ENCODE results near the gene BRIP1.
"Not testable (repeated sequence)": the region's sequence is repeated elsewhere in the genome, so short reads cannot be mapped to it uniquely, and the experiment has no call there.

Gene BRIP1

DNA sequence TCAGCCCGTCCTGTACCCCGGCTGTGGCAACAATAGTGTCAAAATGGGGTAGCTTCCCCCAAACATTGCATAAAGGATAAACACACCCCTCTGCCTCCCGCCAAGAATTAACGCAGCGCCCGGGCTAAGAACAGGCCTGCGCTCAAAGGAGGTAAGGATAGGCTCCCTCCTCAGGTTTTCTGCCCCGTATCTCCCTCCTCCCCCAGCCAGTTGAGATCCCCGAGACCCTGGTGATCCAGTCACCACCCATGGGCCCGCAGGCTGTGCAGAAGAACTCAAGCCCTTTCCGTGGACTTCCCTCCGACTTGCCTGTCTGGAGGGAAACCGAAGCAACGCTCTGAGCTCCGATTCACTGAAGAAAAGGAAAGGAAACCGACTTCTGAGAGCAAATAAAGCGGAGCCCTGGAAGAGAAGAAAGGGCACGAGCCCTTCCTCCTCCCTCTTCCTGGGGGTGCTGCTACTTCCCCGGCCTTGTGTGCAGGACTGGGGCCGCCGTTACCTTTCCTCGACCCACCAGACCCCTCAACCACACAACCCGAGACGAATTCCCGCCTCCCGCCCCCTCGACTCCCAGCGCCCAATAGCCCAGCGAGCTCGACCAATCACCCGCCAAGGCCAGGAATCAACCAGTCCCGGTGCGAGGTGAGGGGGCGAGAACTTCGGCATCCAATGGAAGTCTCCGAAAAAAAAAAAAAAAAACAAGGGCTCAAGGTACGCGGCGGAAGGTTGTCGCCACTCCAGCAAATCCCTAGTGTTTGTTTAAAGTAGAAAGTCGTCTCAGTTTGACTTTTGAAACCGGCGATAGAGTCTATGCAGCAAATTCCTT, at the start of gene BRIP1:
Gene BRIP1 (minus strand): TSS at position 554 of the 826 bp plus-strand sequence. CDS start 1,989 bp downstream, outside the sequence.
- peak; percentile 80 to 83 for DNase-seq

DNA sequence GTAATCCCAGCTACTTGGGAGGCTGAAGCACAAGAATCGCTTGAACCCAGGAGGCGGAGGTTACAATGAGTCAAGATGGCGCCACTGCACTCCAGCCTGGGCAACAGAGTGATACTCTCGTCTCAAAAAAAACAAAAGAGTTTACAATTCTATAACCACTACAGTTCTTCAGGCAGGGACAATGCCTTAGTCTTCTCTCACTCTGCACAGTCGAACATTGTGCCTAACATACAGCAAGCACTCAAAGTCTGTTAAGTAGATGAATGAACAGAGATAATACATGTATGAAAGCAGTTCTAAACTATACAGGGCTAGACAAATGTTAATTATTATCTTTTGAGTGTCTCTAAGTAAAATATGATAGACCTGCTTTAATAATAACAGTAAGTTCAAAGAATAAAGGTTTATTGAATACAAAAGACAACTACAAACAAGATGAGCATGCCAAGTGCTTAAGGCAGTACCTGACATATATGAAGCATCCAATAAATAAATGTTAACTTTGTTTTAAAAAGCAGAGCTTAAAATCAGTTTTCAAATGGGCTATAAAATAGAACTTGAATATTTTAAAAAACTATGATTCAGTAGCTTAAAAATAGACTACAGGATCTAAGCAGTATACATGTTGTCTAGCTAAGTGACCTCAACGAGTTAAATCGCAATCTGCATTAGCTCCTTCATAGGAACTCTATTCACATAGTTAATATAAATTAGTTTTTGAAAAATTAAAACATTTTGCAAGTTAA, 45.1 kb upstream of the BRIP1 start:
- DNase-seq: no peak

DNA sequence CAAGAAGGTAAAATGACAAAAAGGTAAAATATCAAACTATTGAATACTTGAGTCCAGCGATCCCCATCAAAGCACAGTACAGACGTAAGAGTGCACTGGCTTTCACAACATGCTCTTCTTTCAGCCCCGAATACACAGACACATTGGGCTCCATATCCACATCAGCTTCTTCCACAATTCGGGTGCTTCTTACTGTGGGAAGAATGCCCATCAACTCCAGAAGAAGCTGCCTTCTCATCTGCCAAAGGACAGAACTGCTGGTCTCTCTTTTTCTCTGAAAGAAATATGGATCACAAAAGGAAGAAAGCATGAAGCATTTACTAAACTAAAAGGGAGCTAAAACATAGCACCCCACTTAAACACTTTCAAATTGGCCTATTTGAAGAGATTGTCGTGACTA, 44.0 kb upstream of the BRIP1 start:
- DNase-seq: no peak

DNA sequence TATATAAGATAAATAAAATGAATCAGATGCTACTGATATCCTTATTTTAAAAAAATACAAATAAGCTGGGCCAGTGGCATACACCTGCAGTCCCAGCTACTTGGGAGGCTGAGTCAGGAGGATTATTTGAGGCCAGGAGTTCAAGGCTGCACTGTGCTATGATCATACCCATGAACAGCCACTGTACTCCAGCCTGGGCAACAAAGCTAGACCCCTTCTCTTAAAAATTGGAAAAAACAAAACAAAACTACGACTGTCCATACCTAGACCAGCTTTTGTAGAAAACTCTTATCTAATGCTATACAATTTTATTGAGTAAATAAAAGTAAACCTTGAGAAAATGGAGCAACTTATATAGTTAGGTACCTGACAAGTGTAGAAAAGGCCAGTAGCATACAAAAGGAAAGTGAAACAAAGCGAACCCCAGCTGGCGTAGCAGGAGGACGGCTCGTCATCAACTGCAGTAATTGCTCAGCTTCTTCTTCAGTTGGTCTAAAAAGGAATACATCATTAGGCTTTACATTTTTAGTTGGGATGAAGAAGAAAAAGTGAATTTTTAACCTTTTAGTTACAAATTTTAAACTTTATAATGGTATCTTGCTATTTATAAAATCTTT, 40.9 kb upstream of the BRIP1 start:
- DNase-seq: peak in 1 of 2 donors; percentile 11

DNA sequence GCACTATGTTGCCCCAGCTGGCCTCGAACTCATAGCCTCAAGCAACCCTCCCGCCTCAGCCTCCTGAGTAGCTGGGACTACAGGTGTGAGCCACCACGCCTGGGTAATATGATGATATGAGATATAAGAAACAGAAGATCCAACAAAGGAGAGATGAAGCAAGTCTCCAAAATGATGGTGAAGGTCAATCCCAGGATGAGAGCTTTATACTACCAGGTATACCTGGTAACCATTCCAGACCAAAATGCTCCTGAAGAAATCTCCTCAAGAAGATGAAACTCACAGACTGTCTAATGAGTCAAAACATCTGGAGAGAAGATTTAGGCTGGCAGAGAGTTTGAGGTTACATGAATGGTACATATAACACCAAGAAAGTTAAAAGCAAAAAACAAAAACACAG, 39.9 kb upstream of the BRIP1 start:
- DNase-seq: no peak

DNA sequence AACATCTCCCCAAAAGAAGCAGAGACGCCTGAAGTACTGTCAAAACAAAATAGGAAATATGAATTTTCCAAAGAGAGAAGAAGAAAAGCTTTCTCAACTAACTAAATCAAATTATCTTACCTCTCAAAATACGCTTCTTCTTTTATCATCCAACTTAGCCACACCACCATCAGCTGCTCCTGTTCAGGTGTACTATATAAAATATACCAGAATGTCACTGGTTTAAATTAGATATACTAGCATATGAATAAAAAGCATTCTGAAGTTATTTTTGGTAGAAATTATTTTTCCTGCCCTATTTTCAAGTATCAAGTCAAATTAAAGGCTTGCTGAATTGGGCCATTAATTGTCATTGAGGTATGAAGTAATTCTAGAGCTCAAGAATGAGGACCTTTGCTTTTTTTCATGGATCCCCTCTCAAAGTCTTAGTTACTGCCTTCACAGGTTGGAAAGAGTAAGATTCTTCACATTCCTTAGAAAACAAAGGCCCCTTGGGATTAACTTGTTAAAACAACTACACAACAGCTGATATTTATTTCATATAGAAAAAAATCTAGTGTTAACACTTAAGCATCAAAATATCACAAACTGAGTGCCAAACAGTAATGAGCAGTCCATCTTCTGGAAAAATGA, 34.3 kb upstream of the BRIP1 start:
- no peak for DNase-seq

DNA sequence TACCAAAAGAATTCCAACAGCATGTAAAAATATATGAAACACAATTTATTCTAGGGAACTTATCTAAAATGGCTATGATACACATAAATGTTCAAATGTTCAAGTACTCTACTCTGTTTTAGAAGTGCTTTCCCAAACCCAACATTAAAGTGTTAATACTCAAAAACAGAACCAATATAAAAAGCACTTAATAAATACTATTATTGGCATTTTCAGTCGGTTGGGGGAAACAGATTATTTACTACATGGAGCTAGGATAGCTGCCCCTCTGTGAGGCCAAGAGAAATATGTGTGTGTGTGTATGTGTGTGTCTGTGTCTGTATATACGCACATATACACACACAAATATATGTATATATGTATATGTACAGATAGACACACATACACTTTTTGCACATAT, 32.1 kb upstream of the BRIP1 start:
- DNase-seq: no peak

DNA sequence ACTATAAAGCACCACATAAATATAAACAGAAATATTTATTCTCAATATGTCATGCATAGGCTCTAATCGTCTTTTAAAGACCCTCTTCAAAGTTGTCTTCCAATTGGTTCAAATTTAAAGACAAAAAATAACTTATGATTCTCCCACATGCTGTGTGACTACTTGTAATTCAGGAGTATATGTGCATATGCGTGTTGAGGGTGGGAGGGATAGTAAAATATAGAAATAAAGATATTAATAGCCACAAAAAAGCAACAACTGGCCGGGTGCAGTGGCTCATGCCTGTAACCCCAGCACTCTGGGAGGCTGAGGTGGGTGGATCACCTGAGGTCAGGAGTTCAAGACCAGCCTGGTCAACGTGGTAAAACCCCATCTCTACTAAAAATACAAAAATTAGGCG, 31.0 kb upstream of the BRIP1 start:
- not testable (repeated sequence) for DNase-seq

DNA sequence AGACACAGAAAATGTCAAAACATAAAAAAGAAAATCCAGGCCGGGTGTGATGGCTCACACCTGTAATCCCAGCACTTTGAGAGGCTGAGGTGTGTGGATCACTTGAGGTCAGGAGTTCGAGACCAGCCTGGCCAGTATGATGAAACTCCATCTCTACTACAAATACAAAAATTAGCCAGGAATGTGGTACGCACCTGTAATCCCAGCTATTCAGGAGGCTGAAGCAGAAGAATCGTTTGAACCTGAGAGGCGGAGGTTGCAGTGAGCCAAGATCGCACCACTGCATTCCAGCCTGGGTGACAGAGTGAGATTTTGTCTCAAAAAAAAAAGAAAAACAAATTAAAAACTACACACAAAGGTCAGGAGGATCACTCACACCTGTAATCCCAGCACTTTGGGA, 24.4 kb upstream of the BRIP1 start:
- DNase-seq: not testable (repeated sequence)

DNA sequence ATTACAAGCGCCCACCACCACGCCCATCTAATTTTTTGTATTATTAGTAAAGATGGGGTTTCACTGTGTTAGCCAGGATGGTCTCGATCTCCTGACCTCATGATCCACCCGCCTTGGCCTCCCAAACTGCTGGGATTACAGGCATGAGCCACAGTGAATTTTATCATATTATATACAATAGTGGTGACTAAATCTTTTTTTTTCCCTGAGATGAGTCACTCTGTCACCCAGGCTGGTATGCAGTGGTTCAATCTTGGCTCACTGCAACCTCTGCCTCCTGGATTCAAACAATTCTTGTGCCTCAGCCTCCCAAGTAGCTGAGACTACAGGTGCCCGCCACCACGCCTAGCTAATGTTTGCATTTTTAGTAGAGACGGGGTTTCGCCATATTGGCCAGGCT, 22.5 kb upstream of the BRIP1 start:
- not testable (repeated sequence) for DNase-seq

DNA sequence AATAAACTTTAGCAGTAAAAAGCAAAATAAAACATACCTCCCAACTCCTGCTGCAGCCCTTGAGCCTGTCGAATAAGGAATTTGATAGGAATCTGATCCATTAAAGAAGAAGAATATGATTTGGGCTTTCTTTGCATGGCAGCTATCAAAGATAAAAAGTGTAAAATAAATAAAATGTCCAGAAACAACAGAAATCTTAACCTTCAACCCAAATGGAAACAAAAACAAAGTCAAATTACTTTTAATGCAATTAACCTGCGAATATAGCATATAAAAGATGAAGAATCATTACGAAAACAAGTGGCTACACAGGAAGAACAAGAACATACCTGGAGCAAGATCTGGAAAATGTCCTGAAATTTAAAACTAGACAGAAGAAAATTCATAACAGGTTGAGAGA, 21.5 kb upstream of the BRIP1 start:
- DNase-seq: no peak

DNA sequence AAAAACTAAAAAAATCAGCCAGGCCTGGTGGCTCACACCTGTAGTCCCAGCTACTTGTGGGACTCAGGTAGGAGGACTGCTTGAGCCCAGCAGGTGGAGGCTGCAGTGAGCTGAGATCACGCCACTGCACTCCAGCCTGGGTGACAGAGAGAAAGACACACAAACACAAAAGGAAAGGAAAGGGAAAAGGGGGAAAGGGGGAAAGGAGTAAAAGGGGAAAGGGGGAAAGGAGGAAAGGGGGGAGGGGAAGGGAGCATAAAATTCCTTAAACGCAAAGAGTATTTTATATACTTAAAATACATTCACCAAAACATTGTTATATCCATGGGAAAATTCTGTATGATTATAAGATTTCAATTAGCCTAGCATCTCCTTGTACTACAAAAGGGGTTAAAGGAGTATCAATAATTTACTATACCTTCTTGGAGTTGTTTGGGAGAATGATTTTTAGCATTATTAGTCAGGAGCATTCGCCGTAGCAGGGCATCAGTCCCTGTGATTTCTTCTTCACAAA, 17.3 kb upstream of the BRIP1 start:
- DNase-seq: no peak

DNA sequence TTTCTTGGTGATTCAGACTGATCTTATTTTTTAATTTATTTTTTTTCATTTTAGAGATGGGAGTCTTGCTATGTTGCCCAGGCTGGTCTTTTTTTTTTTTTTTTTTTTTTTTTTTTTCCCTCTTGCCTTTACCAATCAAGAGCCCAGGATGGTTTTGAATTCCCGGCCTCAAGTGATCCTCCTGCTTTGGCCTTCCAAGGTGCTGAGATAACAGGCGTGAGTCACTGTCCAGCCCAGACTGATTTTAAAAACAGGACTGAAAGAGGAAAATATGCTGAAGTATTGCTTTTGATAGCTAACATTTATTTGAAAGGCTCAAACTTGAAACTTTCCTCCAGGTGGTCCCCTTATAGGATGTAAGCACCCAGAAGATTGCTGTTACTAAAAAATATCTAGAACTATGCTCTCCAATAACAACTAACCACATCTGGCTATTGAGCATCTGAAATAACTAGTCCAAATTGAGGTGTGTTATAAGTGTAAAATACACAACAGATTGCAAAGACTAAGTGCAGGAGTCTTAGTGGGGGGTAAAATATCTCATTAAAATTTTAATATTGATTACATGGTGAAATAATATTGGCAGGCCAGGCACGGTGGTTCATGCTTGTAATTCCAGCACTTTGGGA, 15.8 kb upstream of the BRIP1 start:
- no peak for DNase-seq

DNA sequence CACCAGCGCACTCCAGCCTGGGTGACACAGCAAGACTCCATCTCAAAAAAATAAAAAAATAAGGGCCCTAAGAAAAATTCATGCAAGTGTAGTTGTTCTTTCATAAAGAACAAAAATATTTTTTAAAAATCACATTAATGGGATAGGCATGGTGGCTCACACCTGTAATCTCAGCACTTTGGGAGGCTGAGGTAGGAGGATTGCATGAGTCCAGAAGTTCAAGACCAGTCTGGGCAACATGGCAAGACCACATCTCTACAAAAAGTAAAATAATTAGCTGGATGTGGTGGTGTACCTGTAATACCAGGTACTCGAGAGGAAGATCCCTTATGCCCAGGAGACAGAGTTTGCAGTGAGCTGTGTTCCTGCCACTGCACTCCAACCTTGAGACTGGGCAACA, 15.2 kb upstream of the BRIP1 start:
- DNase-seq: no peak

DNA sequence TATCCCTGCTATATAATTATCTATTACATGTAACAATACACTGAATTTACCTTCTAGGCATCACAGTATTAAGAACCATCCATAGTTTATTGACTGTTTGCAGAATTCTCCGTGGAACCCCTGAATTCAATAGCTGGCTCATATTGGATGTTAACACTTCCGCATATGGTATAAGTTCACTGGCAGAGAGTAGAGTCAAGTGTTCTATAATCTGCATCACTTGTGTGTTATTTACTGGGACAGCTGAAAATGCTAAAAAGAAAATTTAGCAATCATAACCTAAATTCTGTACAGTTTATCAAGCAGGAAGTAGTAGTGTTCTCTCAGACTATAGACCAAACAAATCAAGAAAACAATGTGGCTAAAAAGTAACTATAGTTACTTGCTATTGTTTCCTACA, 14.5 kb upstream of the BRIP1 start:
- no peak for DNase-seq

DNA sequence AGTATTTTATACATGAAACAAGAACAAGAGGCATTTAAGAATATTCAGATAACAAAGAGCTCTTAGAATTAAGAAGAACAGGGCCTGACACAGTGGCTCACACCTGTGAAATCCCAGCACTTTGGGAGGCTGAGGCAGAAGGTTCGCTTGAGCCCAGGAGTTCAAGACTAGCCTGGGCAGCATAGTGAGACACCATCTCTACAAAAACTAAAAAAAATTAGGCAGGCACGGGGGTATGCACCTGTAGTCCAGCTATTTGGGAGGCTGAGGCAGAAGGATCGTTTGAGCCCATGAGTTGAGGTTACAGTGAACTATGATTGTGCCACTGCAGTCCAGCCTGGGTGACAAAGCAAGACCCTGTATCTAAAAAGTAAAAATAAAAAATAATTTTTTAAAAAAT, 12.5 kb upstream of the BRIP1 start:
- DNase-seq: no peak

DNA sequence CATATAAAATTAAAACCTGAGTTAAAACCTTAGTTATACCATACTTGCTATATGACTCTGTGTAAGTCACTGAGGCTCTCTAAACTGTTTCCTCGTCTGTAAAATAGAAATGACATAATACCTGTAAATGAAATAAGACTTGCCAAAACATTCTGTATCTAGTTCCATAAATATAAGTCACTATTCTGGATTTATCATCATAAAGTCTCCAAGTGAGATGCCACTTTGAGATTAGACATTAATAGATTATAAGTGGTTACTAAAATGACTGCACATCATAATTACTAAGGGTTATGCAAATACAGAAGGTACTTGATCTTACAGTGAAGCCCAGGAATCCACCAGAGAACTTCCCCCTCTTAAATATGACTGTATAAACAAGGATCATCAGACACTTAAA, 12.0 kb upstream of the BRIP1 start:
- DNase-seq: no peak

DNA sequence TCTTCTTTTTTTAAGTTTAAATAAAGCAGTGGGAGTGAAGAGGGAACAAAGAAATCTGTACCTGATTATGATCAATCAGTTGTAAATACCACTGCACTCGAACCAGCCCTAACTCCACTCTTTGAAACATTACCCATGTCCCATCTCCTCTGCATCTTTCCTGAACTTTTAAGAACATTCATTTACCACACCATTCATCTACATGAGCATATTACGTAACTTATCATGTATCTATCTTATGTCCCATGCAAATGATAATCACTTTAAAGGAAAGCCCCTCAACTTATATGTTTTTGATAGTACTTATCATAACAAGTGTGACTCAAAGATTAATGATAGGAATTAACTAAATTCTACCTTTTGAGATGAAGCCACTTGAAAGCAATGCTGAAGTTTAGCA, 10.7 kb upstream of the BRIP1 start:
- no peak for DNase-seq

DNA sequence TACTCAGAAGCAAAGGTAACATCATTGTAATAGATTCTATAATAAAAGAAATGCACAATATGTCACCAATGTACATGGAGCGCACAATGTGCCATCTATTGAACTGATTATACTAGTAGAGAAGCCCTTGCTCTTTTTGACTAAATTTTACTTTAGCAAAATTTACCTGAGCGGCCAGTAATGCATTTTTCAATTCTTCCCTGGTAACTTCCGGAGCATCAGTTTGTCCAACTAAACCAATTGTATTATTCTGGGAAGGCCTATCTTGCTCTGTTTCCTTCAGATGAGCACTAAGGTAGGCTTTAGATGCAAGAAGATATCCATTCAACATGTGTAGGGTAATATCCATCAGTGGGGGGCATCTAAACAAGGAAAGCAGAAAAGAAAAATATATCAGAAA, 8.8 kb upstream of the BRIP1 start:
- no peak for DNase-seq

DNA sequence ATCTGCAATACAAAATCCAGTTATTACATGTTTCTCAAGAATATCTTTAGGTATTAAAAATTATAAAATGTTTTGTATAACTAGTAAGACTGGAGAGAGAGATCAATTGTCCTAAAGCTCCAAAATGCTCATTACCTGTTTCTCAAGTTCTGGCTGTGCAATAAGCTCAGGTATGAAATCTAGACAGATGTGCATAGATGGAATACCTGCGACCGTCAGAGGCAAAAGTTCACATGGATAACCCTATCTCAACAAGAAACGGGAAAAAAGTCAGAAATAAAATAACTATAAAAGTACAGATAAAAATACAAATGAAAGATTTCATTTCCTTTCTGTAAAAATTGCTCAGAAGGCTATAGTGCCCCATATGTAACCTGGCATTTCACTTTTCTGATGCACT, 5.8 kb upstream of the BRIP1 start:
- no peak for DNase-seq

DNA sequence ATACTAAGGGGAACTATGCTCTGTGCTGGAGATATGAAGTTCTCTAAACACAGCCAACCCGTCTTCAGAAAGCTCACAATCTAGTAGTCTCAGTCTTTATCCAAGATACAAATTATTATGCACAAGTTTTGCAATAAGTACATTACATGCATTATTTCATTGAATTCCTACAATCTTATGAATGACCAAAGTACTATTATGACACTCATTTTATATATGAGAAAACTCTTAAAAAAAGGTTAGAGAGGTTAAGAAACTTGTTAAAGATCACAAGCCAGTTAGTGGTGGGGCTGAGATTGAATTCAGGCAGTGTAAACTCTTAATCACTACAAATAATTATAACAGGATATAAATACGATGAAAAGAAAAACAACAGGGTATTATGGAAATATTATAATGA, 4.7 kb upstream of the BRIP1 start:
- DNase-seq: no peak

DNA sequence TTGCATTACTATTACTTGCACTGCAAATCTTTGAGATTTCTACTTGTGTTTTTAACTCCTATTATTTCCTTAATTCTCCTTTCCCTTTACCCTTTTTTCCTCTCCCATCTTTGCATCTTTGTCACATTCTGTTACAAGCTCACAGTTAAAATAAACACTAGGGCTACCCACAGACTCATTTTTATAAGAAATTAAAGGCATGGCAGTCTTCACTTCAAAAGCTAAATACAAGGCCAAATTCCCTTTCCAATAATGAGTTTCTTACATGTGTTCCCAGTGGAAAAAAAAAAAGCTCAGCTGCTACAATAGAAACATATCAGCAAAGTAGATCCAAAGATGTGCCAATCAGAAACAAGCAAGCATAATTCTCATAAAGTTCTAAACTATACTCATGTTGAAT, 3.7 kb upstream of the BRIP1 start:
- DNase-seq: no peak

DNA sequence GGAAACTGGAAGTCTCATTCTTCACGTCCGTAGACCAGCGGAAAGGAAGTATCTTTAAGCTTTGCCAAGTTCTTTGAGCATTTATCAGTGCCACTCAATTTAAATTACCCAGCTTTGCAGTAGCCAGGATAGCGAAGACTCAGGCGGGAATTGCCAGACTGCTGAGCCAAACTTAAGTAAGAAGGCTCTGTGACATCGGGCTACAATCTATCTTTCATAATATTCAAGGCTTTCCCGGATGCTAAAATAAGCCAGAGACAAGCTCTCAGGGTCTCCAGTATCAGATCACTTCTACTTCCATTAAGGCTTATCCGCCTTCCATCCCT, 436 bp upstream of the BRIP1 start:
- no peak for DNase-seq
